ENCODE results near the gene LRRC71.
A peak's percentile ranks its signal among the peaks of the same experiment; 100 is the strongest.

Gene LRRC71

DNA sequence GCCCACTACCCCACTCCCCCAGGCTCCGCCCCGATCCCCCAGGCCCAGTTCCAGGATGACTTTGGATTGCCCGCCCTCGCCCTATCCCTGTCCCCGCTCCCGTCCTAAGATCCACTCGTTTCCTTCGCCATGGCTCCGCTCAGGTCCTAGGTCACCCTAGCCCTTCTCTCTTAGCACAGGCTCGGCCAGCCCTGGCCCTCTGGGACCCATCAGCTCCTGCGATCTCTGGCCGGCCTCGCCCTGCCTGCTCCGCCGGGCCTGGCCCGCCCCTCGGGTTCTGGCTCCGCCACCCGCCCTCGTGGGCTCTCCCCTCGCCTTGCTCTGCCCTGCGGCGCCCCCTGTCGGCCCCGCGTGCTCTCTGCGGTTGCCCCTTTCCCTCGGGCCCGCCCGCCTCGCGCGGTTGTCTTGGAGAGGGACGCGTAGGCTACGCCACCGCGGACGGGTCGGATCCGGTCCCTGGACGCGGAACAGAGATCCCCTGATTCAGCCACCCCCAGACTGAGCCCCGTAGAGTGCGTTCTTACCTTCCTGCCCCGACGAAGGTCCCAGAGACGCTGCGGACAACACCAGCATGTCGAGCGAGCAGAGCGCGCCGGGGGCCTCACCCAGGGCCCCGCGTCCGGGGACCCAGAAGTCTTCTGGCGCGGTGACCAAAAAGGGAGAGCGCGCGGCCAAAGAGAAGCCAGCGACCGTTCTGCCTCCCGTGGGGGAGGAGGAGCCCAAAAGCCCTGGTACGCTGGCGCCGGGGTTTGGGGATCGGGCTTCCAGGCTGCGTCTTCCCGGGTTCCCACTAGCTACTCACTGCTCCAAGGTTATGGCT lies at the start of gene LRRC71 (continued):
- TF ChIP-seq, protein P1, sequence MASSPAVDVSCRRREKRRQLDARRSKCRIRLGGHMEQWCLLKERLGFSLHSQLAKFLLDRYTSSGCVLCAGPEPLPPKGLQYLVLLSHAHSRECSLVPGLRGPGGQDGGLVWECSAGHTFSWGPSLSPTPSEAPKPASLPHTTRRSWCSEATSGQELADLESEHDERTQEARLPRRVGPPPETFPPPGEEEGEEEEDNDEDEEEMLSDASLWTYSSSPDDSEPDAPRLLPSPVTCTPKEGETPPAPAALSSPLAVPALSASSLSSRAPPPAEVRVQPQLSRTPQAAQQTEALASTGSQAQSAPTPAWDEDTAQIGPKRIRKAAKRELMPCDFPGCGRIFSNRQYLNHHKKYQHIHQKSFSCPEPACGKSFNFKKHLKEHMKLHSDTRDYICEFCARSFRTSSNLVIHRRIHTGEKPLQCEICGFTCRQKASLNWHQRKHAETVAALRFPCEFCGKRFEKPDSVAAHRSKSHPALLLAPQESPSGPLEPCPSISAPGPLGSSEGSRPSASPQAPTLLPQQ (tag by site-specific recombination; IDR thresholded peaks at IDR 0.05) = peak; percentile 29
- TF ChIP-seq ZNF146 (tag by site-specific recombination; IDR thresholded peaks at IDR 0.05) (no peak), ZNF391 (tag by site-specific recombination; IDR thresholded peaks at IDR 0.05; ENCODE audit: borderline replicate concordance, low read depth) (no peak), ZSCAN30 (tag by site-specific recombination; IDR thresholded peaks at IDR 0.05) (no peak), ZNF19 (tag by site-specific recombination; IDR thresholded peaks at IDR 0.05; ENCODE audit: low read depth) (no peak), SALL2 (tag by site-specific recombination; IDR thresholded peaks at IDR 0.05; ENCODE audit: borderline replicate concordance) (no peak), ZNF10 (tag by site-specific recombination; IDR thresholded peaks at IDR 0.05) (no peak), ZNF558 (tag by site-specific recombination; IDR thresholded peaks at IDR 0.05) (no peak), ZBTB7A (tag by site-specific recombination; IDR thresholded peaks at IDR 0.05; ENCODE audit: low read depth) (no peak), ZNF324 (tag by site-specific recombination; IDR thresholded peaks at IDR 0.05) (no peak), KLF9 (tag by site-specific recombination; IDR thresholded peaks at IDR 0.05; ENCODE audit: low read depth) (peak; percentile 59; the same call in 1 of the 2 replicates), ZNF501 (tag by site-specific recombination; IDR thresholded peaks at IDR 0.05) (no peak), ZNF596 (tag by site-specific recombination; IDR thresholded peaks at IDR 0.05) (no peak), ZNF174 (tag by site-specific recombination; IDR thresholded peaks at IDR 0.05) (no peak)
- TF ChIP-seq, protein P2, sequence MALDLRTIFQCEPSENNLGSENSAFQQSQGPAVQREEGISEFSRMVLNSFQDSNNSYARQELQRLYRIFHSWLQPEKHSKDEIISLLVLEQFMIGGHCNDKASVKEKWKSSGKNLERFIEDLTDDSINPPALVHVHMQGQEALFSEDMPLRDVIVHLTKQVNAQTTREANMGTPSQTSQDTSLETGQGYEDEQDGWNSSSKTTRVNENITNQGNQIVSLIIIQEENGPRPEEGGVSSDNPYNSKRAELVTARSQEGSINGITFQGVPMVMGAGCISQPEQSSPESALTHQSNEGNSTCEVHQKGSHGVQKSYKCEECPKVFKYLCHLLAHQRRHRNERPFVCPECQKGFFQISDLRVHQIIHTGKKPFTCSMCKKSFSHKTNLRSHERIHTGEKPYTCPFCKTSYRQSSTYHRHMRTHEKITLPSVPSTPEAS (tag by site-specific recombination; IDR thresholded peaks at IDR 0.05) = no peak
- TF ChIP-seq, protein P3, sequence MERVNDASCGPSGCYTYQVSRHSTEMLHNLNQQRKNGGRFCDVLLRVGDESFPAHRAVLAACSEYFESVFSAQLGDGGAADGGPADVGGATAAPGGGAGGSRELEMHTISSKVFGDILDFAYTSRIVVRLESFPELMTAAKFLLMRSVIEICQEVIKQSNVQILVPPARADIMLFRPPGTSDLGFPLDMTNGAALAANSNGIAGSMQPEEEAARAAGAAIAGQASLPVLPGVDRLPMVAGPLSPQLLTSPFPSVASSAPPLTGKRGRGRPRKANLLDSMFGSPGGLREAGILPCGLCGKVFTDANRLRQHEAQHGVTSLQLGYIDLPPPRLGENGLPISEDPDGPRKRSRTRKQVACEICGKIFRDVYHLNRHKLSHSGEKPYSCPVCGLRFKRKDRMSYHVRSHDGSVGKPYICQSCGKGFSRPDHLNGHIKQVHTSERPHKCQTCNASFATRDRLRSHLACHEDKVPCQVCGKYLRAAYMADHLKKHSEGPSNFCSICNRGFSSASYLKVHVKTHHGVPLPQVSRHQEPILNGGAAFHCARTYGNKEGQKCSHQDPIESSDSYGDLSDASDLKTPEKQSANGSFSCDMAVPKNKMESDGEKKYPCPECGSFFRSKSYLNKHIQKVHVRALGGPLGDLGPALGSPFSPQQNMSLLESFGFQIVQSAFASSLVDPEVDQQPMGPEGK (tag by site-specific recombination; IDR thresholded peaks at IDR 0.05) = peak; percentile 74
- TF ChIP-seq, protein P4, sequence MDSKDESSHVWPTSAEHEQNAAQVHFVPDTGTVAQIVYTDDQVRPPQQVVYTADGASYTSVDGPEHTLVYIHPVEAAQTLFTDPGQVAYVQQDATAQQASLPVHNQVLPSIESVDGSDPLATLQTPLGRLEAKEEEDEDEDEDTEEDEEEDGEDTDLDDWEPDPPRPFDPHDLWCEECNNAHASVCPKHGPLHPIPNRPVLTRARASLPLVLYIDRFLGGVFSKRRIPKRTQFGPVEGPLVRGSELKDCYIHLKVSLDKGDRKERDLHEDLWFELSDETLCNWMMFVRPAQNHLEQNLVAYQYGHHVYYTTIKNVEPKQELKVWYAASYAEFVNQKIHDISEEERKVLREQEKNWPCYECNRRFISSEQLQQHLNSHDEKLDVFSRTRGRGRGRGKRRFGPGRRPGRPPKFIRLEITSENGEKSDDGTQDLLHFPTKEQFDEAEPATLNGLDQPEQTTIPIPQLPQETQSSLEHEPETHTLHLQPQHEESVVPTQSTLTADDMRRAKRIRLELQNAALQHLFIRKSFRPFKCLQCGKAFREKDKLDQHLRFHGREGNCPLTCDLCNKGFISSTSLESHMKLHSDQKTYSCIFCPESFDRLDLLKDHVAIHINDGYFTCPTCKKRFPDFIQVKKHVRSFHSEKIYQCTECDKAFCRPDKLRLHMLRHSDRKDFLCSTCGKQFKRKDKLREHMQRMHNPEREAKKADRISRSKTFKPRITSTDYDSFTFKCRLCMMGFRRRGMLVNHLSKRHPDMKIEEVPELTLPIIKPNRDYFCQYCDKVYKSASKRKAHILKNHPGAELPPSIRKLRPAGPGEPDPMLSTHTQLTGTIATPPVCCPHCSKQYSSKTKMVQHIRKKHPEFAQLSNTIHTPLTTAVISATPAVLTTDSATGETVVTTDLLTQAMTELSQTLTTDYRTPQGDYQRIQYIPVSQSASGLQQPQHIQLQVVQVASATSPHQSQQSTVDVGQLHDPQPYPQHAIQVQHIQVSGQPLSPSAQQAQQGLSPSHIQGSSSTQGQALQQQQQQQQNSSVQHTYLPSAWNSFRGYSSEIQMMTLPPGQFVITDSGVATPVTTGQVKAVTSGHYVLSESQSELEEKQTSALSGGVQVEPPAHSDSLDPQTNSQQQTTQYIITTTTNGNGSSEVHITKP (tag by site-specific recombination; IDR thresholded peaks at IDR 0.05) = no peak
- TF ChIP-seq, protein P5, sequence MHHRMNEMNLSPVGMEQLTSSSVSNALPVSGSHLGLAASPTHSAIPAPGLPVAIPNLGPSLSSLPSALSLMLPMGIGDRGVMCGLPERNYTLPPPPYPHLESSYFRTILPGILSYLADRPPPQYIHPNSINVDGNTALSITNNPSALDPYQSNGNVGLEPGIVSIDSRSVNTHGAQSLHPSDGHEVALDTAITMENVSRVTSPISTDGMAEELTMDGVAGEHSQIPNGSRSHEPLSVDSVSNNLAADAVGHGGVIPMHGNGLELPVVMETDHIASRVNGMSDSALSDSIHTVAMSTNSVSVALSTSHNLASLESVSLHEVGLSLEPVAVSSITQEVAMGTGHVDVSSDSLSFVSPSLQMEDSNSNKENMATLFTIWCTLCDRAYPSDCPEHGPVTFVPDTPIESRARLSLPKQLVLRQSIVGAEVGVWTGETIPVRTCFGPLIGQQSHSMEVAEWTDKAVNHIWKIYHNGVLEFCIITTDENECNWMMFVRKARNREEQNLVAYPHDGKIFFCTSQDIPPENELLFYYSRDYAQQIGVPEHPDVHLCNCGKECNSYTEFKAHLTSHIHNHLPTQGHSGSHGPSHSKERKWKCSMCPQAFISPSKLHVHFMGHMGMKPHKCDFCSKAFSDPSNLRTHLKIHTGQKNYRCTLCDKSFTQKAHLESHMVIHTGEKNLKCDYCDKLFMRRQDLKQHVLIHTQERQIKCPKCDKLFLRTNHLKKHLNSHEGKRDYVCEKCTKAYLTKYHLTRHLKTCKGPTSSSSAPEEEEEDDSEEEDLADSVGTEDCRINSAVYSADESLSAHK (tag by site-specific recombination; IDR thresholded peaks at IDR 0.05) = no peak
- TF ChIP-seq, protein P6, sequence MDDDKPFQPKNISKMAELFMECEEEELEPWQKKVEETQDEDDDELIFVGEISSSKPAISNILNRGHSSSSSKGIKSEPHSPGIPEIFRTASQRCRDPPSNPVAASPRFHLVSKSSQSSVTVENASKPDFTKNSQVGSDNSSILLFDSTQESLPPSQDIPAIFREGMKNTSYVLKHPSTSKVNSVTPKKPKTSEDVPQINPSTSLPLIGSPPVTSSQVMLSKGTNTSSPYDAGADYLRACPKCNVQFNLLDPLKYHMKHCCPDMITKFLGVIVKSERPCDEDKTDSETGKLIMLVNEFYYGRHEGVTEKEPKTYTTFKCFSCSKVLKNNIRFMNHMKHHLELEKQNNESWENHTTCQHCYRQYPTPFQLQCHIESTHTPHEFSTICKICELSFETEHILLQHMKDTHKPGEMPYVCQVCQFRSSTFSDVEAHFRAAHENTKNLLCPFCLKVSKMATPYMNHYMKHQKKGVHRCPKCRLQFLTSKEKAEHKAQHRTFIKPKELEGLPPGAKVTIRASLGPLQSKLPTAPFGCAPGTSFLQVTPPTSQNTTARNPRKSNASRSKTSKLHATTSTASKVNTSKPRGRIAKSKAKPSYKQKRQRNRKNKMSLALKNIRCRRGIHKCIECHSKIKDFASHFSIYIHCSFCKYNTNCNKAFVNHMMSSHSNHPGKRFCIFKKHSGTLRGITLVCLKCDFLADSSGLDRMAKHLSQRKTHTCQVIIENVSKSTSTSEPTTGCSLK (tag by site-specific recombination; IDR thresholded peaks at IDR 0.05) = no peak
